HCT116 (cell line): Measurements from ENCODE around the gene IDH3G. TPM values are rescaled to one million over a fixed set of nuclear protein-coding genes. Genes with fewer than 3 reads are reported as not detected.
"Not testable (repeated sequence)": the region's sequence is repeated elsewhere in the genome, so short reads cannot be mapped to it uniquely, and the experiment has no call there.

Experiments used
- ATAC-seq: fragments of 200-7000 bp; cut with Tn5 transposase; 2 replicates; pipeline ENCODE4 v1.9.1; 2020; ENCODE audit warnings: mild to moderate bottlenecking, moderate library complexity
- BruUV-seq: library from RNA; stranded (reverse); fragments of 400-500 nt; replicated peaks from 2 replicates; lab custom pipeline; 2021; lab: Mats Ljungman, UMichigan
- CTCF ChIA-PET: fragments of 300-600 bp; sonication (Branson Sonifier 250); formaldehyde crosslinking; loops from one replicate; lab custom pipeline; 2021; ENCODE audit warnings: antibody characterized with exemption; lab: Charles Lee
- POLR2A ChIA-PET: fragments of 300-600, 350-600 bp; sonication (Branson Sonifier 250); formaldehyde crosslinking; loops from one replicate; lab custom pipeline; 2021; ENCODE audit warnings: antibody characterized with exemption; lab: Charles Lee
- RAD21 ChIA-PET, 2 experiments: fragments of 300-600 bp; sonication (Branson Sonifier 250); formaldehyde crosslinking; loops; one replicate each; lab custom pipeline; 2023; ENCODE audit warnings: low total read pairs in 2 of 2; ENCODE audit not compliant: uncharacterized antibody in 2 of 2, unreplicated experiment in 2 of 2, low non-redundant PET in 1 of 2; lab: Charles Lee
- DNase-seq: peaks from one replicate; pipeline ENCODE4 v3.0.0-alpha.2; 2010; ENCODE audit warnings: low read depth, low spot score
- H2AFZ ChIP-seq: fragments of 200-600 bp; shearing (Covaris generic), sonication (generic); 2 replicates; pipeline ENCODE4 v1.6.1; 2017; ENCODE audit warnings: low read depth, mixed run types, mixed read lengths, antibody characterized with exemption, low read length; ENCODE audit not compliant: poor library complexity, severe bottlenecking
- H3K27ac ChIP-seq: 2 replicates; pipeline ENCODE4 v1.5.1; 2012; ENCODE audit warnings: low read depth, low read length
- H3K27me3 ChIP-seq: fragments of 200-600 bp; sonication (generic); 2 replicates; pipeline ENCODE4 v1.6.1; 2016; ENCODE audit warnings: mixed run types, low read length, mixed read lengths; ENCODE audit not compliant: insufficient read depth
- H3K36me3 ChIP-seq, 2 experiments: fragments of 200-500 bp in 1 of 2; fragments of 200-600 bp in 1 of 2; sonication (Bioruptor generic) in 1 of 2; sonication (generic) in 1 of 2; 2 replicates each; pipeline versions ENCODE4 v1.5.1 to v1.6.1; 2014 to 2016; ENCODE audit warnings: low read length in 2 of 2, inconsistent platforms in 1 of 2, mixed read lengths in 1 of 2, mixed run types in 1 of 2; ENCODE audit not compliant: insufficient read depth in 2 of 2, control insufficient read depth in 1 of 2
- H3K4me1 ChIP-seq, 2 experiments: fragments of 200-600 bp in 1 of 2; sonication (generic) in 1 of 2; 2 replicates each; pipeline versions ENCODE4 v1.5.1 to v1.6.1; 2012 to 2017; ENCODE audit warnings: low read length in 2 of 2, inconsistent platforms in 1 of 2, mild to moderate bottlenecking in 1 of 2, mixed read lengths in 1 of 2, mixed run types in 1 of 2, moderate library complexity in 1 of 2; ENCODE audit not compliant: insufficient read depth in 2 of 2, control insufficient read depth in 1 of 2
- H3K4me2 ChIP-seq: fragments of 200-600 bp; sonication (generic); 2 replicates; pipeline ENCODE4 v1.6.1; 2017; ENCODE audit warnings: mixed run types, low read length, mixed read lengths
- H3K4me3 ChIP-seq, 2 experiments: fragments of 200-600 bp in 1 of 2; sonication (generic) in 1 of 2; replicated peaks in 1 of 2; 2 replicates each; pipeline ENCODE4 v1.5.1; 2011 to 2016; ENCODE audit warnings: low read length in 2 of 2, control low read depth in 1 of 2, low read depth in 1 of 2, mild to moderate bottlenecking in 1 of 2, mixed read lengths in 1 of 2, mixed run types in 1 of 2
- H3K79me2 ChIP-seq: fragments of 200-600 bp; sonication (generic); 2 replicates; pipeline ENCODE4 v1.6.1; 2017; ENCODE audit warnings: mild to moderate bottlenecking, mixed run types, low read length, moderate library complexity, mixed read lengths; ENCODE audit not compliant: insufficient read depth
- H3K9ac ChIP-seq: fragments of 200-600 bp; sonication (generic); 2 replicates; pipeline ENCODE4 v1.6.1; 2016; ENCODE audit warnings: low read length, mixed read lengths
- H3K9me2 ChIP-seq: fragments of 200-600 bp; sonication (generic), shearing (Covaris generic); 2 replicates; pipeline ENCODE4 v1.6.1; 2017; ENCODE audit warnings: mixed run types, mild to moderate bottlenecking, moderate library complexity; ENCODE audit not compliant: insufficient read depth
- H3K9me3 ChIP-seq, 2 experiments: fragments of 200-500 bp in 1 of 2; fragments of 200-600 bp in 1 of 2; sonication (Bioruptor generic) in 1 of 2; sonication (generic) in 1 of 2; 2 replicates each; pipeline ENCODE4 v1.6.1; 2014 to 2017; ENCODE audit warnings: low read length in 2 of 2, mixed read lengths in 2 of 2, inconsistent platforms in 1 of 2, low read depth in 1 of 2, mild to moderate bottlenecking in 1 of 2, mixed run types in 1 of 2, moderate library complexity in 1 of 2; ENCODE audit not compliant: control insufficient read depth in 1 of 2, insufficient read depth in 1 of 2
- H4K20me1 ChIP-seq: fragments of 200-600 bp; sonication (generic), shearing (Covaris generic); 2 replicates; pipeline ENCODE4 v1.6.1; 2017; ENCODE audit warnings: mixed run types, mild to moderate bottlenecking, moderate library complexity; ENCODE audit not compliant: insufficient read depth
- ELF1 ChIP-seq: IDR thresholded peaks from 2 replicates; pipeline ENCODE4 v1.6.1; 2012; ENCODE audit warnings: low read depth, borderline replicate concordance
- EZH2phosphoT487 ChIP-seq: fragments of 200-600 bp; IDR thresholded peaks from 2 replicates; pipeline ENCODE4 v1.6.1; 2018; ENCODE audit warnings: antibody characterized with exemption, borderline replicate concordance
- SIN3A ChIP-seq: IDR thresholded peaks from 2 replicates; pipeline ENCODE4 v1.6.1; 2012; ENCODE audit warnings: low read depth
- TCF7L2 ChIP-seq: IDR thresholded peaks from 2 replicates; pipeline ENCODE4 v1.7.0; 2011; ENCODE audit warnings: borderline replicate concordance, inconsistent platforms; ENCODE audit not compliant: insufficient read depth, insufficient read length; ENCODE audit errors: extremely low read depth
- YY1 ChIP-seq: IDR thresholded peaks from 2 replicates; pipeline ENCODE4 v1.6.1; 2011; ENCODE audit warnings: low read length, low read depth, moderate library complexity, mild to moderate bottlenecking; ENCODE audit not compliant: insufficient replicate concordance; ENCODE audit errors: extremely low read depth
- intact Hi-C: fragments of 100-400 bp; cut with micrococcal nuclease; formaldehyde crosslinking; loops from 2 replicates; pipeline ENCODE4 v1.10.0; 2022
- total RNA-seq: library from RNA; stranded (reverse); gene quantifications from one replicate; pipeline ENCODE4 v1.2.1, GENCODE V29; 2021; ENCODE audit not compliant: unreplicated experiment
- TF ChIP-seq, protein P1 (sequence below): IDR thresholded peaks from 2 replicates; pipeline ENCODE4 v1.6.1; 2012
- TF ChIP-seq, protein P2 (sequence below): IDR thresholded peaks from 2 replicates; pipeline ENCODE4 v1.6.1; 2011; ENCODE audit warnings: mild to moderate bottlenecking, low read length, moderate library complexity; ENCODE audit not compliant: insufficient replicate concordance; ENCODE audit errors: extremely low read depth

IDH3G gene
- total RNA-seq, 1 experiment from 2014 or later: 49.7 TPM

DNA sequence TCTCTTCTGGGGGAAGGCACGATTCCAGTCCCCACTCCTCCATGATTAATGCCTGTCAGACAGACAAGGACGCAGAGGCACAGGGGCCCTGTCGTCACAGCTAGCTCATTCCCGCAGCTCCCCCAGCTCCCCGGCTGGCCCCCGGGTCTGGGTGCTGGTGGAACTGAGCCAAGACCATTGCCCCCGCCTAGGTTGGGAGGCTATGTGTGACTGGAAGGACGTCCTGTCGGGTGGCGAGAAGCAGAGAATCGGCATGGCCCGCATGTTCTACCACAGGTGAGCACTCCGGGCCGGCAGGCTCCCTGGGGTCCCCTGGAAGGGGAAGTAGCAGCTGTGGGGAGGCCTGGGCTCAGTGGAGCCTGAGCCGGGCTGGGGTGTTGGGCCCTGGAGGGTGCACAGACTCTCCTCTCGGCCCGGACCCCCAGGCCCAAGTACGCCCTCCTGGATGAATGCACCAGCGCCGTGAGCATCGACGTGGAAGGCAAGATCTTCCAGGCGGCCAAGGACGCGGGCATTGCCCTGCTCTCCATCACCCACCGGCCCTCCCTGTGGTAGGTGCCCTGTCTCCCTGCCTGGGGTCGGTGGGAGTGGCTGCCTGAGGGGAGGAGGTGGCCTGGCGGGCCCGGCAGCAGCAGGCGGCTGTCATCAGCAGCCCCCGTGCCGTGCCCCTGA lies 51.2 kb downstream of the IDH3G start:
- RAD21 ChIA-PET, H3K4me2 ChIP-seq, H4K20me1 ChIP-seq, H2AFZ ChIP-seq, H3K4me3 ChIP-seq, POLR2A ChIA-PET, H3K79me2 ChIP-seq, H3K9me2 ChIP-seq, H3K9me3 ChIP-seq, ATAC-seq, intact Hi-C loops, BruUV-seq, CTCF ChIA-PET, H3K27ac ChIP-seq, DNase-seq, H3K4me1 ChIP-seq, H3K9ac ChIP-seq, H3K36me3 ChIP-seq, H3K27me3 ChIP-seq: not testable (repeated sequence)

- RAD21 ChIA-PET, DNase-seq, H3K9ac ChIP-seq, BruUV-seq, H4K20me1 ChIP-seq, H3K4me3 ChIP-seq, POLR2A ChIA-PET, H3K27me3 ChIP-seq, CTCF ChIA-PET, H3K9me2 ChIP-seq, H3K4me1 ChIP-seq, H3K4me2 ChIP-seq, H2AFZ ChIP-seq, ATAC-seq, H3K9me3 ChIP-seq, intact Hi-C loops, H3K79me2 ChIP-seq, H3K36me3 ChIP-seq, H3K27ac ChIP-seq: not testable (repeated sequence)
Measured at GRCh38 chrX:153742111-153742510, 52.1 kb downstream of the IDH3G start.

DNA sequence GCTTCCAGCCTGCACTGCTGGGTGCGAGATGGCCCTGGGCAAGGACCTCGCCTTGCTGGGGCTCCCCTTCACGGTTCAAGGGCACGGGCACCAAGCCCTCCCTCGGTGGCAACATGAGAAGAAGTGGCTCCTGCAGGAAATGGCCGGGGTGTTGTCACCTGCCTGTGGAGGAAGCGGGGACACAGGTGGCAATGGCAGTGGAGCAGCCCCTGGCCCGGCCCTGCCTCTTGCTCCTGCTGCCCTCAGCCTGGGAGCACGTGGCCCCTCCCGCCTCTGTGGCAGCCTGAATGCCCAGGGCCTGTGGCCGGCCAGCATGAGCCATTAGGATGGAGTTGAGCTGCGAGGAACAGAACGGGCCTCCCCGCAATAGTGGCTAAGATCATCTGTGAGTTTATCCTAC lies 52.7 kb downstream of the IDH3G start:
- Histone ChIP-seq H3K36me3 (no peaks in the 10 kb centered on the region), H4K20me1 (no peaks in the 10 kb centered on the region), H2AFZ (no peak overlapping the region), H3K4me2 (no peak overlapping the region), H3K27me3 (no peaks in the 10 kb centered on the region), H3K27ac (no peak overlapping the region), H3K9me3 (no peaks in the 10 kb centered on the region), H3K9me2 (no peaks in the 10 kb centered on the region), H3K4me3 (no peak overlapping the region), H3K4me1 (no peaks in the 10 kb centered on the region), H3K9ac (no peak overlapping the region), H3K79me2 (no peaks in the 10 kb centered on the region)
- intact Hi-C loops: no loop called here
- POLR2A ChIA-PET: no interaction called here
- RAD21 ChIA-PET: no interaction called here
- ATAC-seq: no peak
- CTCF ChIA-PET: no interaction called here
- no peak for DNase-seq
- BruUV-seq: no TSS peak
- TF ChIP-seq TCF7L2 (no peak), EZH2phosphoT487 (no peak), ELF1 (no peak), YY1 (no peak), SIN3A (no peak)
- TF ChIP-seq, protein P1, sequence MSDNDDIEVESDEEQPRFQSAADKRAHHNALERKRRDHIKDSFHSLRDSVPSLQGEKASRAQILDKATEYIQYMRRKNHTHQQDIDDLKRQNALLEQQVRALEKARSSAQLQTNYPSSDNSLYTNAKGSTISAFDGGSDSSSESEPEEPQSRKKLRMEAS: no peak
- TF ChIP-seq, protein P2, sequence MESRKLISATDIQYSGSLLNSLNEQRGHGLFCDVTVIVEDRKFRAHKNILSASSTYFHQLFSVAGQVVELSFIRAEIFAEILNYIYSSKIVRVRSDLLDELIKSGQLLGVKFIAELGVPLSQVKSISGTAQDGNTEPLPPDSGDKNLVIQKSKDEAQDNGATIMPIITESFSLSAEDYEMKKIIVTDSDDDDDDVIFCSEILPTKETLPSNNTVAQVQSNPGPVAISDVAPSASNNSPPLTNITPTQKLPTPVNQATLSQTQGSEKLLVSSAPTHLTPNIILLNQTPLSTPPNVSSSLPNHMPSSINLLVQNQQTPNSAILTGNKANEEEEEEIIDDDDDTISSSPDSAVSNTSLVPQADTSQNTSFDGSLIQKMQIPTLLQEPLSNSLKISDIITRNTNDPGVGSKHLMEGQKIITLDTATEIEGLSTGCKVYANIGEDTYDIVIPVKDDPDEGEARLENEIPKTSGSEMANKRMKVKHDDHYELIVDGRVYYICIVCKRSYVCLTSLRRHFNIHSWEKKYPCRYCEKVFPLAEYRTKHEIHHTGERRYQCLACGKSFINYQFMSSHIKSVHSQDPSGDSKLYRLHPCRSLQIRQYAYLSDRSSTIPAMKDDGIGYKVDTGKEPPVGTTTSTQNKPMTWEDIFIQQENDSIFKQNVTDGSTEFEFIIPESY: no peak
